GM12874 (cell line): ENCODE data around the gene MYZAP.

Experiments used
- CTCF ChIP-seq: IDR thresholded peaks from 2 replicates; pipeline ENCODE4 v1.5.1; 2011; ENCODE audit warnings: low read depth, mild to moderate bottlenecking, control low read depth, low read length, moderate library complexity; ENCODE audit not compliant: insufficient read depth

MYZAP gene

GRCh38 chr15:57566834-57567233, 24.9 kb upstream of the MYZAP start:
- no peak for TF ChIP-seq CTCF

GRCh38 chr15:57567891-57568290, 23.8 kb upstream of the MYZAP start:
- no peak for TF ChIP-seq CTCF

- TF ChIP-seq CTCF: no peak
Measured at GRCh38 chr15:57568299-57568698, 23.4 kb upstream of the MYZAP start.

DNA sequence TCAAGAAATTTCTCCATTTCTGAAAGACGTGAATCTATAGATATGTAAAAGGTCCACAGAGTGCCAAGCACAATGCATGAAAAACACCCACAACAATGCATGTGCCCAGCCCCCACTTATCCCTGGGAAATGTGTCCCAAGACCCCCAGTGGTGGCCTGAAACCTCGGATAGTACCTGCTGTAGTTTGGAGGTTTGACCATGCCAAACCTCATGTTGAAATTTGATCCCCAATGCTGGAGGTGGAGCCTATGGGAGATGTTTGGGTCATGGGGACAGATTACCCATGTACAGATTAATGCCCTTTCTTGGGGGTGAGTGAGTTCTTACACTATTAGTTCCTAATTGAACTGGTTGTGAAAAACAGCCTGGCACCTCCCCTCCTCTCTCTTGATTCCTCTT, 21.4 kb upstream of the MYZAP start:
- no peak for TF ChIP-seq CTCF

DNA sequence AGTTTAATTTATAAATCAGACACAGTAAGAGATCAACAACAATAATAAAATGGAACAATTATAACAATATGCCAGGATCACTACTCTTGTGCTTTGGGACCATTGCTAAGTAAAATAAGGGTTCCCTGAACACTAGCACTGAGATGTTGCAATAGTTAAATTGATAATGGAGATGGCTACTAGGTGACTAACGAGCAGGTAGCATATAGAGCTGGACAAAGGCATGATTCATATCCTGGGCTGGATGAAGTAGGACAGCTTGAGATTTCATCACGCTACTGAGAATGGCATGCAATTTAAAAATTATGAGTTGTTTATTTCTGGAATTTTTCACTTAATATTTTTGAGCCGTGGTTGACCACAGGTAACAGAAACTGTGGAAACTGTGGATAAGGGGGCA, 20.7 kb upstream of the MYZAP start:
- no peak for TF ChIP-seq CTCF

DNA sequence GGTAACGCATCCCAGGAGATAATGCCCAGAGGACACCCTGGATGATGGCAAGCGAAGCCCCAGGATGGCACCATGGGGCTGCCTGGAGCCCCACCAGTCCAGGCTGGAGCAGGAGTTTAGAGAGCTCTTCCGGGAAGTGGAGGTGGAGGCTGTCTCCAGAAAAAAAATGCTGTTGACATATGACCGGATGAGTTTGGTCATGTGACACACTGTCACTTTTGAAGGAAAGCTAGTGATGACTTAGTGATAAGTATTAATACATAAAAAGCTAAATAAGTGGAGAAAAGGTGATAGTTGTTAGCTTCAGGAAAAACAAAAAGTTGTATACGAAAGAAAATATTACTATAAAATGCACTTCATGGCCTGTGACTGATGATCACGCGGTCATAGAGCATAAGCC, 20.0 kb upstream of the MYZAP start:
- no peak for TF ChIP-seq CTCF

DNA sequence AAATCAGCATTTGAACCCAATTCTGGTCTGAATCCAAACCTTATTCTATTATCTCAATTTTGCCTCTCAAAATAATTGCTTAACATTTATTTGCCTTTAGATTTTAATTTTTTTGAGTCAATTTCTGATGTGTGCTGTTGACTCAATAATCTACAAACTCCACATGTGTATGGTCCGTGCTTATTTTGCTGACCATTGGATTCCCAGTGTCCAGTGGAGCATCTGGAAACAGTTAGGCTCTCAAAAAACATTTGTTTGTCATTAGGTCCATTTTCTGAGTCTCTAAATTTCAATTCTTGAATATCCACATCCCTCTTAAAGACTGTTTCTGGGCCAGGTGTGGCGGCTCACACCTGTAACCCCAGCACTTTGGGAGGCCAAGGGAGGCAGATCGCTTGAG, 19.2 kb upstream of the MYZAP start:
- no peak for TF ChIP-seq CTCF

GRCh38 chr15:57573151-57573550, 18.6 kb upstream of the MYZAP start:
- no peak for TF ChIP-seq CTCF
